ENCODE results near the gene CCDC198. TPM values are rescaled to one million over a fixed set of nuclear protein-coding genes. Genes with fewer than 3 reads are reported as not detected.

Gene CCDC198
- total and polyA plus RNA-seq, 2 donors = under 0.01 TPM; not detected in 1

Other genes starting within 250 kb of the CCDC198 start
- 43.4 TPM for gene EXOC5, start 225.0 kb downstream of the CCDC198 start, total RNA-seq
- 25.2 TPM for gene EXOC5, start 225.0 kb downstream of the CCDC198 start, polyA plus RNA-seq
- gene AP5M1, start 224.9 kb downstream of the CCDC198 start, total RNA-seq = 36.3 TPM
- gene AP5M1, start 224.9 kb downstream of the CCDC198 start, polyA plus RNA-seq = 13.2 TPM
- 9.7 TPM for gene NAA30, start 103.3 kb downstream of the CCDC198 start, total RNA-seq
- 10.6 TPM for gene NAA30, start 103.3 kb downstream of the CCDC198 start, polyA plus RNA-seq